Upper lobe of right lung (tissue), 1 donor: Measurements from ENCODE around the gene COL10A1. TPM values are rescaled to one million over a fixed set of nuclear protein-coding genes. Genes with fewer than 3 reads are reported as not detected.

Experiments
- ATAC-seq: fragments of 200-7000 bp; cut with Tn5 transposase; one replicate; pipeline ENCODE4 v1.9.1; 2020; ENCODE audit warnings: mild to moderate bottlenecking, moderate library complexity
- DNase-seq: peaks from one replicate; pipeline ENCODE4 v3.0.0-alpha.2; 2020
- H3K27ac ChIP-seq: fragments of 200-600 bp; one replicate; pipeline ENCODE4 v1.8.0; 2022
- H3K27me3 ChIP-seq: fragments of 200-600 bp; one replicate; pipeline ENCODE4 v1.8.0; 2022; ENCODE audit warnings: mild to moderate bottlenecking
- H3K36me3 ChIP-seq: fragments of 200-600 bp; one replicate; pipeline ENCODE4 v1.8.0; 2022
- H3K4me1 ChIP-seq: fragments of 200-600 bp; one replicate; pipeline ENCODE4 v1.8.0; 2022
- H3K4me3 ChIP-seq: fragments of 200-600 bp; one replicate; pipeline ENCODE4 v1.8.0; 2022; ENCODE audit warnings: mild to moderate bottlenecking
- H3K9me3 ChIP-seq: fragments of 200-600 bp; one replicate; pipeline ENCODE4 v1.8.0; 2022
- intact Hi-C: fragments of 100-400 bp; cut with DNase I; formaldehyde crosslinking; loops from one replicate; pipeline ENCODE4 v1.11.0; 2022
- total RNA-seq: library from RNA; stranded (reverse); fragmentation: NEBNext Ultra II Directional; extraction: Animal tissue kit (Norgen Biotek cat#: 25700); gene quantifications from one replicate; pipeline ENCODE4 v1.2.1, GENCODE V29; 2021
- TF ChIP-seq, protein P1 (sequence below): fragments of 200-600 bp; IDR thresholded peaks from one replicate; pipeline ENCODE4 v1.8.0; 2022; ENCODE audit warnings: antibody characterized with exemption
- donor health status: DM: no; HTN: yes; CAD: no; lungs with severe emphysema.

COL10A1 gene
- total RNA-seq, 1 donor from 2014 or later, result 2.8 TPM

DNA sequence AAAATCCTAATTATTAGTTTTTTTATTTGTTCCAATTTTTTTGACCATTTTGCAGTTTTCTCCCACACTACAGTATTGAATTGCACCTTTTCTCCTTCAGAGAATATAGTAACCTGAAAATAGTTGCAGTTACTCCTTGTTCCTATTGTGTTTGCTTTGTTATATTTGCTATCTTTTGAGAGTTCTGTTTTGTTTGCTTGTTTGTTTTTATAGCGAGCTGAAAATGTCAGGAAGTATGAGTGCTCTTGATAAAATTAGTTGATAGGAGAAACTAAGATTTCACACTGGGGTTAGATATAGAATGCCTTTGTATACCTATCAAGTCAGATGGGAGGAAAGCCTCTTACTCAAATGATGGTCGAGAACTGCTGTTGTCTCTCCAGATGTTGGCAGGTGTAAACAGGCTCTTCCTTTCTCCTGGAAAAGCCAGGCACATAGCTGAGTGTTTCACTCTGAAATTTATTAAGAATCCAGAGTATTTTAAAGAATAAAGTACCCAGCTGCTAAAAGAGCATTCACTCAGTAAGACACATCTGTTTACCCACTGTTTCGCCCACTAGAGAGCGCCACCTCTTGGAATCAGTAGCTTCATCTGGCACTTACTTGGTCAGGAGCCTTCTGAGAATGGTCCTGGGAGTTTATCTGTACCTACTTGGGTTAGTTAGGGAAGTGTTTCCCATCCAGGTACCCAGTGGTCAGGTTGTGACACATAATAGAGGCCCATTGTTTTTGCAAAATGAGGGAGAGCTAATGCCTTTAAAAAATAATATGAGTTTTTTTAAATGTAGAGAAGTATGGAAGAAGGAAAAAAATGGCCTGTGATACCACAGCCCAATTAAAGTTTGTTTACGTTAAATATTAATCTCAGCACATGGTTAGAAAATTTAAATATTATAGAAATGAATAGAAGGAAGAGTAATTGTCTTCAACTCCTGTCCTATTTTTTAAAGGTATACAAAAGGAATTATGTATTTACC lies 14.1 kb downstream of the COL10A1 start:
- TF ChIP-seq, protein P1, sequence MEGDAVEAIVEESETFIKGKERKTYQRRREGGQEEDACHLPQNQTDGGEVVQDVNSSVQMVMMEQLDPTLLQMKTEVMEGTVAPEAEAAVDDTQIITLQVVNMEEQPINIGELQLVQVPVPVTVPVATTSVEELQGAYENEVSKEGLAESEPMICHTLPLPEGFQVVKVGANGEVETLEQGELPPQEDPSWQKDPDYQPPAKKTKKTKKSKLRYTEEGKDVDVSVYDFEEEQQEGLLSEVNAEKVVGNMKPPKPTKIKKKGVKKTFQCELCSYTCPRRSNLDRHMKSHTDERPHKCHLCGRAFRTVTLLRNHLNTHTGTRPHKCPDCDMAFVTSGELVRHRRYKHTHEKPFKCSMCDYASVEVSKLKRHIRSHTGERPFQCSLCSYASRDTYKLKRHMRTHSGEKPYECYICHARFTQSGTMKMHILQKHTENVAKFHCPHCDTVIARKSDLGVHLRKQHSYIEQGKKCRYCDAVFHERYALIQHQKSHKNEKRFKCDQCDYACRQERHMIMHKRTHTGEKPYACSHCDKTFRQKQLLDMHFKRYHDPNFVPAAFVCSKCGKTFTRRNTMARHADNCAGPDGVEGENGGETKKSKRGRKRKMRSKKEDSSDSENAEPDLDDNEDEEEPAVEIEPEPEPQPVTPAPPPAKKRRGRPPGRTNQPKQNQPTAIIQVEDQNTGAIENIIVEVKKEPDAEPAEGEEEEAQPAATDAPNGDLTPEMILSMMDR, result peak; percentile 42
- H3K9me3 ChIP-seq, result no peaks in the 10 kb centered on the region
- H3K4me1 ChIP-seq, result peaks cover 3% of the 10 kb centered on the region
- intact Hi-C loops, result no loop called here
- H3K27me3 ChIP-seq, result no peaks in the 10 kb centered on the region
- H3K27ac ChIP-seq, result no peak overlapping the region
- no peak overlapping the region for H3K4me3 ChIP-seq
- ATAC-seq, result peak; percentile 72
- no peak for DNase-seq
- peaks cover 76% of the 10 kb centered on the region for H3K36me3 ChIP-seq

DNA sequence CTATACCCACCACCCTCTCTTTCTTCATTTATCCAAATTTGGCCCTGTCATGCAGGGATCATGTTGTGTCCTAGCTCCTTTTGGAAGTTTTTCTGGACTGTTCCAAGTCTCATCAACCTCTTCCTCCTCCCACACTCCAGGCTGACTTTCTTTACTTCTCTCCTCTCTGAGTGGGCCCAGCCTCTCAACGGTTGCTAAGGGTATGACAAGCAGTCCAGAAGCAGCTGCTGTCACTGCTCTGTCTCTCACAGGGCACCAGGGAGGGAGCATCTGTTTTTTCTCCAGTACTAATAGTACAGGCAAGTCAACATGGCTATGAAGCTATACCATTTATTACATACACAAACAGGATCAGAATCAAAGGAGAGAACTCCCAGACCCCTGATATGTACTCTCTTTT lies 17.1 kb downstream of the COL10A1 start:
- no peaks in the 10 kb centered on the region for H3K27me3 ChIP-seq
- peak; percentile 40 for ATAC-seq
- H3K4me3 ChIP-seq, result no peak overlapping the region
- intact Hi-C loops, result no loop called here
- no peak for DNase-seq
- peaks cover 55% of the 10 kb centered on the region for H3K36me3 ChIP-seq
- no peak overlapping the region for H3K27ac ChIP-seq
- H3K4me1 ChIP-seq, result peaks cover 16% of the 10 kb centered on the region
- no peaks in the 10 kb centered on the region for H3K9me3 ChIP-seq
- TF ChIP-seq, protein P1, result no peak

DNA sequence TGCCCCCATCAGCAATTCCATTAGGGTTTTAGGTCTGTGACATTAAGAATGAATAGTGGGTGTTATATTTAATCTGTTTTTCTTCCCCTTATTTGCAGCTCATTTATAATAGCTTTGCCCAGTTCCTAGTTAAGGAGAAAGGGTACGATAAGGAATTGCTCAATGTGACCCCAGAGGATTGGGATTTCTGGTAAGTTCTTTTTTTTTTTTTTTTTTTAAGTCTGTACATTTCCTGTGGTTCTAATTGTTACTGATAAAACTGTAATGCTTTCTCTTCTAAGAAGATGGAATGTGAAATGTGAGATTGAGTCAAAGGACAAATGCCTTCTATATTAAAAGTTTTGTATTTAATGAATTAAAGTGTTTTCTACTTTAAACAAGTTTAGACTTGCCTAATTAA lies 19.8 kb downstream of the COL10A1 start:
- H3K27ac ChIP-seq, result no peak overlapping the region
- DNase-seq (no peak), ATAC-seq (no peak)
- intact Hi-C loops, result no loop called here
- TF ChIP-seq, protein P1, result no peak
- no peaks in the 10 kb centered on the region for H3K27me3 ChIP-seq
- no peak overlapping the region for H3K4me3 ChIP-seq
- H3K36me3 ChIP-seq, result peaks cover 30% of the 10 kb centered on the region
- H3K9me3 ChIP-seq, result no peaks in the 10 kb centered on the region
- H3K4me1 ChIP-seq, result peaks cover 33% of the 10 kb centered on the region

DNA sequence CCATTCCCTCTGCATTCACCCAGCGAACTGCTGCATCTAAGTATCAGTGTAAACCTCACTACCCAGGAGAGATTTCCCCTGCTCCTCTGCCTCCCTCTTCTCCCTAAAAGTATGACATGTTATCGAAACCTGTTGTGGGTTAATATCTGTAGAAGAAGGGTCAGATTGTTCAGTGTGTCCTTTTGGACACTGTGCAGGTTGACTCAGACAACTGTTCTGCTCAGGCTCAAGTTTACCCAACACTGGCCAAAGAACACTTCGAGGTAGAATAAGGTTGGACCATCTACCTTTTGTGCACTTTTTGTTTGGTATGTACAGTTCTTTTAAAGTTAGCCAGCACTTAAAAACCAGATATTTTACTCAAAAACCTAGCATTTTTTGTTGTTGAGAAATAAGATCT lies 20.7 kb downstream of the COL10A1 start:
- Histone ChIP-seq H3K27ac (no peak overlapping the region), H3K4me3 (no peak overlapping the region), H3K36me3 (peaks cover 21% of the 10 kb centered on the region), H3K9me3 (no peaks in the 10 kb centered on the region), H3K4me1 (peaks cover 33% of the 10 kb centered on the region), H3K27me3 (no peaks in the 10 kb centered on the region)
- ATAC-seq, result no peak
- intact Hi-C loops, result no loop called here
- DNase-seq, result no peak
- TF ChIP-seq, protein P1, result no peak

DNA sequence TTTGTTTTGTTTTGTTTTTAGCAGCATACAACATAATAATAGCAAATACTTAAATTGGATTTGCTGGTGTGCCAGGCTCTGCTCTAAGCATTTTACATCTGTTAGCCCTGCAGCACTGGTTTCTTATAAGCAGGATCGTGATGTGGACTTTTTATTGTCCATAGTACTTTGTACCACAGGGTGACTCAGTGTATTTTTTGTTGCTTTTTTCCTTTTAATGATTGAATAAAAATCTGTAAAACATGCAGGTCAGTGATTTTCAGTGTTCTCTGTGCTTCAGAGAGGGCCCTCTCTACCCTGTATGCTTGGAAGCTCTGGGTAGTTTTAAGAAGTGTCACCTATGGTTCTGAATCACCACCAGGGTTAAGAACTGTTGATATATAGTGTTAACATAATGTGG lies 21.3 kb downstream of the COL10A1 start:
- H3K27ac ChIP-seq, result no peak overlapping the region
- H3K4me3 ChIP-seq, result no peak overlapping the region
- H3K36me3 ChIP-seq, result peaks cover 15% of the 10 kb centered on the region
- no peaks in the 10 kb centered on the region for H3K27me3 ChIP-seq
- H3K4me1 ChIP-seq, result peaks cover 33% of the 10 kb centered on the region
- TF ChIP-seq, protein P1, result no peak
- no peak for ATAC-seq
- intact Hi-C loops, result no loop called here
- H3K9me3 ChIP-seq, result no peaks in the 10 kb centered on the region
- no peak for DNase-seq
